GM18873 (cell line): Measurements from ENCODE around the gene TRMT10C.
"Not testable (repeated sequence)": the region's sequence is repeated elsewhere in the genome, so short reads cannot be mapped to it uniquely, and the experiment has no call there.

Experiments used
- ATAC-seq: cut with Tn5 transposase; IDR thresholded peaks from one replicate; pipeline ENCODE4 v1.9.1; 2021; ENCODE audit warnings: mild to moderate bottlenecking, moderate library complexity, moderate number of reproducible peaks; ENCODE audit not compliant: unreplicated experiment, low FRiP score

Gene TRMT10C

DNA sequence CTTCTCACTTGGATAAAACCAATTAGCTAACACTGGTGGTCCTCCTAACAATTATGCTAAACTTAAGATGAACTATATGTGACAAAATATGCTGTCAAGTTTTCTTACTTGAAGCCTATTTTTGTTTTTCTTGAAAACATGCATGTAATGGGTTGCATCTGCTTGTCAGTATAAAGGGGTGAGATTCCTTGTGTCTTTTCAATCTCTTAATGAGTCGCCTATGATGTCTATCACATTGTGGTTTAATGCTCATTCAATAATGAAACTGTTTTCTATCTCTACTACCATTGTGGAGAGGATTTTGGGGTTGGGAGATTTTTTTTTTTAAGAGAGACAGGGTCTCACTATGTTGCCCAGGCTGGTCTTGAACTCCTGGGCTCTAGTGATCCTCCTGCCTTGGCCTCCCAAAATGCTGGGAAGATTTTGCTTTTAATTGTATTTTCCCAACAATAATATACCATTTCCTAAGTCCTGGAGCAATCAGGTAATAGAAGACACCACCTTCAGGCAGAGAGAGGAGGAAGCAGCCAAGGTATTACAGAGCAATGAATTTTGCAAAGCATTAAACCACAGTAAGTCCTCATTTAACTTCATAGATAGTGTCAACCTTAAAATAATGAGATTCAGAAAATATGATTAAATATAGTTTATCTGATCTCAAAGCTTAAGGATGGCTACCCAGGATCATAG, 17.4 kb upstream of the TRMT10C start:
- ATAC-seq, result no peak

DNA sequence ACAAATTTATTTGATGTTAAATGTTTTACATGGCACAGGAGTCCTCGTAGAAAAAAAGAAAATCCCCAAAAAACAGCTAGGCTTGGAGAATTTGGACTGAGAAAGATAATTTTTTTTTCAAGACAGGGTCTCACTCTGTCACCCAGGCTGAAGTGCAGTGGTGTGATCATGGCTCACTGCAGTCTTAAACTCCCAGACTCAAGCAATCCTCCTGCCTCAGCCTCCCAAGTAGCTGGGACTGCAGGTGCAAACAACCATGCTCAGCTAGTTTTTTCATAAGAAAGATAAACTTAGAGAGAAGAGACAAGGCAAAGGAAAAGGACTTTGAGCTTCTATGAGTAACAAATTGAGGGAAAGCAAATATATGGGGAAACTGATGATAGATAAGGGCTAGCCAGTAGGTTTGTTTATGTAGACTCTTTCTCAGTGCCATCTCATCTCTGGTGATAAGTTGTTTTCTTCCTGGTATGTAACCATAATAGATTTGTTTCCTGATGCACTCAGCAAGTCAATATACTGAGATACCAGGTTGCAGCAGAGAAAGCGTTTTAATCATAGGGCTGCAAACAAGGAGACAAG, 13.1 kb upstream of the TRMT10C start:
- ATAC-seq, result no peak

DNA sequence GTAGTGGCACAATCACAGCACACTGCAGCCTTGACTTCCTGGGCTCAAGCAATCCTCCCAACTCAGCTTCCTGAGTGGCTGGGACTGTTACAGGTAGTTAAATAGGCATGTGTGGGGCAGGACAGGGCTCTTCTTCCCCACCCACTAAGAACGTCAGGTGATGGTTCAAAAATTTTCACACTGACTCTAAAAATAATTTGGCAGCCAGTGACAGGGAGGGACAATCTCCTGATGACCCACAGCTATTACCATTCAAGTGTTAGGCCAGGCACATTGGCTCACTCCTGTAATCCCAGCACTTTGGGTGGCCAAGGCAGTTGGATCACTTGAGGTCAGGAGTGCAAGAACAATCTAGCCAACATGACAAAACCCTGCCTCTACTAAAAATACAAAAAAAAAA, 12.2 kb upstream of the TRMT10C start:
- no peak for ATAC-seq

DNA sequence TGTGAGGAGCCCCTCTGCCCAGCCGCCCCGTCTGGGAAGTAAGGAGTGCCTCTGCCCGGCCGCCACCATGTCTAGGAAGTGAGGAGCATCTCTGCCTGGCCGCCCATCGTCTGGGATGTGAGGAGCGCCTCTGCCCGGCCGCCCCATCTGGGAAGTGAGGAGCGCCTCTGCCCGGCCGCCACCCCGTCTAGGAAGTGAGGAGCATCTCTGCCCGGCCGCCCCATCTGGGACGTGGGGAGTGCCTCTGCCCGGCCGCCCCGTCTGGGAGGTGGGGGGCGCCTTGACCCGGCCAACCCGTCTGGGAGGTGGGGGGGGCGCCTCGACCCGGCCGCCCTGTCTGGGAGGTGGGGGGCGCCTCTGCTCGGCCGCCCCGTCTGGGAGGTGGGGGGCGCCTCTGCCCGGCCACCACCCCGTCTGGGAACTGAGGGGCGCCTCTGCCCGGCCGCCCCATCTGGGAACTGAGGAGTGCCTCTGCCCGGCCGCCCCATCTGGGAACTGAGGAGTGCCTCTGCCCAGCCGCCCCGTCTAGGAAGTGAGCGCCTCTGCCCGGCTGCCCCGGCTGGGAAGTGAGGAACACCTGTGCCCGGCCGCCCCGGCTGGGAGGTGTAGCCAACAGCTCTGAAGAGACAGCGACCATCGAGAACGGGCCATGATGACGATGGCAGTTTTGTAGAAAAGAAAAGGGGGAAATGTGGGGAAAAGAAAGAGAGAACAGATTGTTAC, 10.1 kb upstream of the TRMT10C start:
- not testable (repeated sequence) for ATAC-seq

DNA sequence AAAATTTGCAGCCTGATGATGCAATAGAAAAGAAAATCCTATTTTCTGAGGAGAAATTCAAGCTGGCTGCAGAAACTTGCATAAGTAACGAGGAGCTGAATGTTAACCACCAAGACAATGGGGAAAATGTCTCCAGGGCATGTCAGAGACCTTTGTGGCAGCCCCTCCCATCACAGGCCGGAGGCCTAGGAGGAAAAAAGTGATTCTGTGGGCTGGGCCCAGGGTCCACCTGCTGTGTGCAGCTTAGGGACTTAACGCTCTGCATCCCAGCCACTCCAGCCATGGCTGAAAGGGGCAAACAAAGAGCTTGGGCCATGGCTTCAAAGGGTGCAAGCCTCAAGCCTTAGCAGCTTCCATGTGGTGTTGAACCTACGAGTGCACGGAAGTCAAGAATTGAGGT, 8.3 kb upstream of the TRMT10C start:
- not testable (repeated sequence) for ATAC-seq

DNA sequence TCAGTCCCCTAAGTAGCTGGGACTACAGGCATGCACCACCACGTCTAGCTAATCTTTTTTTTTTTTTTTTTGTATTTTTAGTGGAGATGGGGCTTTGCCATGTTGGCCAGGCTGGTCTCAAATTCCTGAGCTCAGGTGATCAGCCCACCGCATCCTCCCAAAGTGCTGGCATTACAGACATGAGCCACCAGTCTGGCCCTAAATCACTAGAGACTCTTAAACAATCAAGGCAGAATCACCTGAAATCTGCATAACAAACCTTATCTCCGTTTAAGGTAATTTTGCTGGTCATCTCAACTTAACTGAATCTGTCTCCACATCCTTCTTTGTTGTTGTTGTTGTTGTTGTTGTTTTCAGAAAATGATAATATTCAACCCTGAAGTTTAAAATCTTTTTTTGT, 5.6 kb upstream of the TRMT10C start:
- no peak for ATAC-seq

DNA sequence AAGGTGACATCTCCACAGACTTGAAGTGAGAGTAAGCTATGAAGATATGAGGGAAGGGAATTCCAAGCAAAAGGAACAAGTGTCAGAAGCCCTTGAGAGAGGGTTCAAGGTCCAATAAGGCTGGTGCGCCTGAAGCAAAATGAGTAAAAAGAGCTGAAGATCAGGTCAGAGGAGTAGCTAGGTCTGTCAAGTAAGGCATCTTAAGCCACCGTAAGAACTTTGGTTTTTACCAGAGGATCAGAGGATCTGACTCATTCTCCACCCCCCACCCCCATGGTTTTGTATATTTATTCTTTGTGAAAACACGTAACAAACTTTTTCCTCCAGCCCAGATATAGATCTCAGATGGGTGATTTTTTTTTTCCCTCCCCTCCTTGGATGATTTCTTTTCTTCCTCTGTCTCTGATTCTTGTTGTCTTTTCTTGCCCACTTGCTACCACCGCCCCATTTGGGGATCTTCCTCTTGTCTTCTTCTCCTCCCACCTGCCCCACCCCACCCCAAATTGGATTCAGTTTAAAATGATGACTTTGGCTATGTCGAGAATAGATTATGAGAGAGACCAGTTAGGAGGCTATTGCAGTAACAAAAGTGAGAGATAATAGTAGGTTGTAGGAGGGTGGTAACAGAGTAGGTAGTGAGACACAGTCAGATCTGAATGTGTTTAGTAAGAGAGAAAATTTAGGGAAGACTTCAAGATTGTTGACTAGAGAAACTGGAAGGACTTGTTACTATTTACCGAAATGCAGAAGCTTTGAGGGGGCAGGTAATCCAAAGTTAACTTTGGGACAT, 6.1 kb downstream of the TRMT10C start:
- no peak for ATAC-seq

DNA sequence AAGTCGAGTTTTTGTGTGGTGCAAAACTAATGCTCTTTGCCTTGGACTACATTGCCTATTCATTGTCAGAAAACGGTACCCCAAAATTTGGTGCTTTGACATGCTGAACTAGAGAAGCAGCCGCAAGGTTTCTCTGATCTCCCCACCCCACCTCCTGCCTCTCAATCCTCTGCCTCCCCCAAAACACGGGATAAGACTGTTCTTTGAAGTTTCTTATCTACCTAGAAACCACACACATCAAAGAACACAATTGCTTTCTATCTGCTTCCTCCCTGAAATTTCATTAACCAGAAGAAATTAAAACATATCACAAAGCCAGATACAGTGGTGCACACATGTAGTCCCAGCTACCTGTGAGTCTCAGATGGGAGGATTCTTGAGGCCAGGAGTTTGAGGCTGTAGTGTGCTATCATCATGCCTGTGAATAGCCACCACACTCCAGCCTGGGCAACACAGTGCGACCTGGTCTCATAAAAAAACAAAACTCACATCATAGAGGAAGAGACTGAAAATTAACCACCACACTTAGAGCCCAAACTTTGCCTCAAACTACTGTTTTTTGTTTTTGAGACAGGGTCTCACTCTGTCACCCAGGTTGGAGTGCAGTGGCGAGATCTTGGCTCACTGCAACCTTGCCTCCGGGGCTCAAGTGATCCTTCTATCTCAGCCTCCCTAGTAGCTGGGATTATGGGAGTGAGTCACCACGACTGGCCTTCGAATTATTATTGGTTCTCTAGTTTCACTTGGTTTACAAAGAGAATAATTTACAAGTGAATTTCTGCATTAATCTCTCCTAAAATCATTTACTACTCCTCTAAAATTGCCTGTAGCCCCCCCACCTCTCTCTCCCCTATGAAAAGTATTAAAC, 9.6 kb downstream of the TRMT10C start:
- ATAC-seq, result no peak

DNA sequence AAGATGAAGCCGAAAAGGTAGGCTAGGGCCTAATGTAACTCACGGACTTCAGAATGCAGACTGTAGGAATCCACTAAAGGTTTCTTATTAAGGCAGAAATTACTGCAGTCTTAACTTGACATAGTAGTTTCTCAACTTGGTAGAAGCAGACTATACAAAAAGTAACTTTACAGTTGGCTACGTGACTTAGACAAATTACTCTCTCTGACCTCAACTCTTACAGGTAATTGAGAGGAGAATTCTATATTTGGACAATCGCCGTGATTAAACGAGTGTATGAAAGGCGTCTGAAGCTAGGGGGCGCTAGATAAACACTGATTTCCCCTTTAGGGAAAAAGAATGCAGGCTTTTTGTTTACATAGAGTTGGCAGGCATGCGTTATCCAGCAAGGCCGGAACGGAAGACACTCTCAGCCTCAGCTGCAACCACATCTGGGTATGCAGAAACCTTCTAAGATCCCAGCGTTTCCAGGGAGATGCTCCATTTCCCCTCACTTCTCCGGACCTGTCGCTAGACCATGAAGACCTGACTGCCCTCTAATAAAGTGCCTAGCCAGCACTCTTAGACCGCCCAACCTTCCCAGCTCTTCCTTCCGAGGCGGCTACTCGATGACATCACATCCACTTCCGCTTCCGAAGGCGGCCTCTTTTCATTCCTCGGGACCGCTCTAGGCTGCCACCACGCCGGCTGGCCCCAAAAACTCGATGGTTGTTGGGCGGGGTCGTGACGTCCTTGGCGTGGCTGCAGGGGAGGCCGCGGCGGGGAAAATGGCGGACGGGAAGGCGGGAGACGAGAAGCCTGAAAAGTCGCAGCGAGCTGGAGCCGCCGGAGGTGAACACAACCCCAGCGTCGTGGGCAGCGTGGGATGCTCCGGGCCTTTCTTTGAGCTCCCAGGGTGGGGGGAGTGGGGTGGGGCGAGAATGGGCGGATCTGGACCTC, 12.1 kb downstream of the TRMT10C start, which contains the start of gene PCNP:
TSS of gene PCNP (plus strand) at position 732 of the 939 bp plus-strand sequence. CDS start at position 768, 36 bp downstream.
- peak; percentile 90 for ATAC-seq

DNA sequence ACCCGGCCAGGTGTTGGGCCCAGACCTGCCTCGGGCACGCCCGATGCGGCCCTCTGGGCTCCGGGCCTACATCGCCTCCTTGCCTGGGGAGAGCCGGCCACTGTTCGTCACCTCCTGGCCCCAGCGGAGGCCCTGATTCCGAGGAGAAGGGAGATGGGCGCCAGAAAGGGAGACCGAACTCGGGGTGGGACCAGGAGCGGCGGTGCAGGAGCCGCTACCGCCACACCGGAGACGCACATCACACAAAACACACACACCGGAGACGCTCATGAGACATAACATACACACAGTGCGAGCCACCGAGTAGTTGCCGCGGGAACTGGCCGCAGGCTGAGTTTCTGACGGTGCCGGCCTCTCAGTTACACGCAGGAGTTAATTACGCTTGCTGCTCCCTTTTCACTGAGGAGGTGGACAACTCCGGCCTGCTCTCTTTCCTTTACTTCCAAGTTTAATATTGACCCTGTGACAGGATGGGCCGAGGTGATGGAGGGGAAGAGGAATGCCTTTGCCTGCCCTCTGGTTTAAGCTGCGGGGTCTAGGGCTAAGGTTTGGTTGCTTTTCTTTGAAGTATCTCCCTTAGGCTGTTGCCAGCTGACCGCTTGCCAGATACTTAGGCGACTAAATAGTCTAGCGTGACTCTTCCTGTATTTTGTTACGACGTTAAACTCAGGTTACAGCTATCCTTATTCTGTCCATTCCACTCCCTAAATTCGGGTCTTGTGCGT, 12.9 kb downstream of the TRMT10C start:
- ATAC-seq, result peak; percentile 34

DNA sequence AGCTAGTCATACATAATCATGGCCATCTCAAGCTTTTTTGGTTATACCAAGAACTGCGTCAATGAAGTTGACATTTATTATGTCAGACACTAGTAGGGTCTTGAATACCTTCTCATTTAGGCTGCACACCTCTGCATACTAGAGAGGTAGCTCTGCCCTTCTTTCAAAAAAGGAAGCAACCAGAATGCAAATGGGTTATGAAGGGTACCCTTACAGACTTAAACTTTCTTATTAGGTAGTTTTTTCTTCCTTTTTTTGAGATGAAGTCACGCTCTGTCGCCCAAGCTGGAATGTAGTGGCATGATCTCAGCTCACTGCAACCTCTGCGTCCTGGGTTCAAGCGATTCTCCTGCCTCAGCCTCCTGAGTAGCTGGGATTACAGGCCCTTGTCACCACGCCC, 15.6 kb downstream of the TRMT10C start:
- no peak for ATAC-seq

DNA sequence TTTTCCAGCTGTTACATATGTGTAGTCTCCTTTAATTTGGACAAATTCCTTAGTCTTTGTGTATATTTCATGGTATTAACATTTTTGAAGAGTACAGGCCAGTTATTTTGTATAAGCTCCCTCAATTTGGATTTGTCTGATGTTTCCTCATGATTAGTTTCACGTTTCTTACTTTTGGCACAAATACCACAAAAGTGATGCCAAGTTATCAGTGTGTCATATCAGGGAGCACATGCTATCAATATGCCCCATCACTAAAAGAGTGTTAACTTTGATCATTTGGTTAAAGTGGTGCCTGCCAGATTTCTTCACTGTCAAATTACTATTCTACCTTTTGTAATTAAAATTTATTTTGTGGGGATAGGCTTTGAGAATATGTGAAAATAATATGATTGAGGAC, 26.9 kb downstream of the TRMT10C start:
- ATAC-seq, result no peak

DNA sequence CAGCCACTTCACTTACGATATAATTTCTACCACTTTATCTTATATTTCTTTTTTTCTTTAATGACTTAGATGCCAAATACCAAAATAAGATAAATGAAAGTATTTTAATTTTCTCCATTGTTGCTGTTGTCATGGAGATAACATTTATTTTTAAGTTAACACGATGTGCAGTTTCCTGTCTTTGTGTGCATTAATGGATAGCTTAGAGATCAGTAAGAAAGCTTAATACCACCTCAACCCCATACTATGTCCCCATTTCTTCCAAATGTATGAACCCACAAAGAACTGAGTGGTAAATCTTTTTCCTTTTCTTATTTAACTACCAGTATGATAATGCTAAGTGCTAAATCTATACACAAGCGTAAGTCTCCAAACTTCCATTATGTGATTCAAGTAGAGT, 29.4 kb downstream of the TRMT10C start:
- no peak for ATAC-seq

DNA sequence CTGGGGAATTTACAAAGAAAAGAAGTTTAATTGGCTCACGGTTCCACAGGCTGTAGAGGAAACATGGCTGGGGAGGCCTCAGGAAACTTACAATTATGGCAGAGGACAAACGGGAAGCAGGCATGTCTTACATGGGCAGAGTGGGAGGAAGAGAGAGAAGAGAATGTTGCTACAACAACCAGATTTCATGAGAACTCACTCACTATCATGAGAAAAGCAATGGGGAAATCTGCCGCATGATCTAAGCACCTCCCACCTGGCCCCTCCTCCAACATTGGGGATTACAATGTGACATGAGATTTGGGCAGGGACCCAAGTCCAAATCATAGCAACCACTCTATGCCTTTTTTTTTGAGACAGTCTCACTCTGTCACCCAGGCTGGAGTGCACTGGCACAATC, 41.1 kb downstream of the TRMT10C start:
- ATAC-seq, result no peak

DNA sequence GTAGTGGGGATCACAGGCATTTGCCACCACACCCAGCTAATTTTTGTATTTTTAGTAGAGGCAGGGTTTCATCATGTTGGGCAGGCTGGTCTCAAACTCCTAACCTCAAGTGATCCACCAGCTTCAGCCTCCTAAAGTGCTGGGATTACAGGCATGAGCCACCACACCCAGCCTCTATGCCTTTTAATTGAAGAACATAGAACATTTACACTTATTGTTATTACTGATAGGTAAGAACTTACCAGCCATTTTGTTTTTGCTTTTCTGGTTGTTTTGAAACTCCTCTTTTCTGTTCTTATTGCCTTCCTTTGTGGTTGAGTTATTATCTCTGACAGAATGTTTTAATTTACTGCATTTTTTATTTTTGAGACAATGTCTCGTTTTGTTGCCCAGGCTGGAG, 41.5 kb downstream of the TRMT10C start:
- ATAC-seq, result no peak

DNA sequence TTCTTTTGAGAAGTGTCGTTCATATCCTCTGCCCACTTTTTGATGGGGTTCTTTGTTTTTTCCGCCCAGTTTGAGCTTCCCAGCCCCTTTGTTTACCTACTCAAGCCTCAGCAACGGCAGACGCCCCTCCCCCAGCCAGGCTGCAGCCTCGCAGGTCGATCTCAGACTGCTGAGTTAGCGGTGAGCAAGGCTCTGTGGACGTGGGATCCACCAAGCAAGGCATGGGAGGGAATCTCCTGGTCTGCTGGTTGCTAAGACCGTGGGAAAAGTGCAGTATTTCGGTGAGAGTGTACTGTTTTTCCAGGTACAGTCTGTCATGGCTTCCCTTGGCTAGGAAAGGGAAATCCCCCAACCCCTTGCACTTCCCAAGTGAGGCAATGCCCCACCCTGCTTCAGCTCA, 43.7 kb downstream of the TRMT10C start:
- ATAC-seq, result not testable (repeated sequence)

DNA sequence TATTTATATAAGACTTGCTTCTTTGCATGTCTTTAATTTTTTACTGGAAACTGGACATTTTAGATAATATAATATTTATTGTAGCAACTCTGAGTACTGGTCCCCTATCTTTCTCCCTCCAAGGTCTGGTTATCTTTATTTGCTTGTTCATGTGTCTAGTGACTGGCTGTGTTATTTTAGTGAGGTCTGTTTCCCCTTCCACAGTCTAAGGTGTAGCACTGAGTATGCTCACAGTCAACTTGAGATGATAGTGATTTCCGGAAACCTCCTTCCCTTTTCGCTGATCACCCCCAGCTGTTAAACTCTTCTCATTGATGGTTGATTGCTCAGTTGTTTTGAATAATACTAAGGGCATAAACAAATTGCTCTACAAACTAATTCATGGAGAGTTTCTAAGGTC, 49.4 kb downstream of the TRMT10C start:
- peak; percentile 77 for ATAC-seq

DNA sequence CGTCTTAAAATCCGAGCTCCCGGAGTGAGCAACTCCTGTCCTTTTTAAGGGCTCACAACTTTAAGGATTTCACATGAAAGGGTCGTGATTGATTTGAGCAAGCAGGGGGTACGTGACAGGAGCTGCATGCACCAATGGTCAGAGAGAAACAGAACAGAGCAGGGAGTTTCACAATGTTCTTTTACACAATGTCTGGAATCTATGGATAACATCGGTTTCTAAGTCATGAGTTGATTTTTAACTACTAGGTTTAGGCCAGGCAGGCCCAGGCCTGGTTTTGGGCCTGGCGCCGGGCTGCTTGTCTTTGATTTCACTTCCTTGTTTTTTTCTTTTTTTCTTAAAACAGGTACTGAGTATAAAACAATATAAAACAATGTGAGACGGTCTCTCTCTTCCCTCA, 51.3 kb downstream of the TRMT10C start:
- ATAC-seq, result not testable (repeated sequence)
